GM19328 (cell line): Measurements from ENCODE around the gene GSTO1.
"Not testable (repeated sequence)": the region's sequence is repeated elsewhere in the genome, so short reads cannot be mapped to it uniquely, and the experiment has no call there.

Experiments
- ATAC-seq: cut with Tn5 transposase; IDR thresholded peaks from one replicate; pipeline ENCODE4 v1.9.1; 2021; ENCODE audit warnings: mild to moderate bottlenecking, moderate library complexity; ENCODE audit not compliant: unreplicated experiment

GSTO1 gene

GRCh38 chr10:104254493-104255310, at the start of gene GSTO1:
Gene GSTO1, plus strand, starts transcription at chr10:104254892. Its CDS starts 37 bp downstream, at chr10:104254929.
- peak; percentile 68 for ATAC-seq

DNA sequence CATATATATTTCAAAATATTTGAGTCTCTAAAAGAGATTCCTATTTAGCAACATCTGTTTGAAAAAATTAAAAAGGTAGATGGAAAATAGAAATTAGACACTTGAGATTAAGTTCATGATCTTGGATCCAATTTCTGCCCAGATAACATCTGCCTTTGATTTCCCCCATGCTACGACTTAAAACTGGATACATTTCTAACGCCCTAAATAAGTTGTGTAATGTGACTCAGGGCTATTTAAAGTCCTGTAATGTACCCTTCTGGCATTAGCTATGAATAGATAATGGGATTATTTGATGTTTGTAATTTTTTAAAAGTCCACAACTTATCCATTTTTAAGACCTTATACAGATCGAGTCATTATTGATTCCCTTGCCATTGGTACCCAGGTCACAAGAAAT, 46.0 kb upstream of the GSTO1 start:
- no peak for ATAC-seq

DNA sequence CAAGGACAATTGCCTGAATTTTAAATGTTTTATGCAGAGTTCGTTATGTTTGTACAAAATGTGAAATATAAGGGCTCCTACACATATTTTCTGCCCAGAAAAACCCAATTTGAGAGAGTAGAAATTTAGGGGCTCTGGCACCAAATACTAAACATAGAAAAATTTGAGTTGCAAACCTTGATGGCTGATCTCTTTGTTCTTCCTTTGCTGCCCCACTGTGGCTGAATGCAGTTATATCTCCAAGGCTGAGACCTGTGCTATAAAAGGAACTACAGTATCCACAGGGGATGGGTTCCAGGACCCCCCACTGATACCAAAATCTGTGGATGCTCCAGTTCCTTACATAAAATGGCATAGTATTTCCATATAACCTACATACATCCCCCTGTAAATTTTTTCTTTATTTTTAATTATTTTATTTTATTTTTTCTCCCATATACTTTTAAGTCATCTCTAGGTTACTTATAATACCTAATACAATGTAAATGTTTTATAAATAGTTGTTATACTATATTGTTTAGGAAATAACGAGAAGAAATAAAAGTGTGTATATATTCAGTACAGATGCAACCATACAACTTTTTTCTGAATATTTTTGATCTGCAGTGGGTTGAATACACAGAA, 45.0 kb upstream of the GSTO1 start:
- ATAC-seq, result no peak

DNA sequence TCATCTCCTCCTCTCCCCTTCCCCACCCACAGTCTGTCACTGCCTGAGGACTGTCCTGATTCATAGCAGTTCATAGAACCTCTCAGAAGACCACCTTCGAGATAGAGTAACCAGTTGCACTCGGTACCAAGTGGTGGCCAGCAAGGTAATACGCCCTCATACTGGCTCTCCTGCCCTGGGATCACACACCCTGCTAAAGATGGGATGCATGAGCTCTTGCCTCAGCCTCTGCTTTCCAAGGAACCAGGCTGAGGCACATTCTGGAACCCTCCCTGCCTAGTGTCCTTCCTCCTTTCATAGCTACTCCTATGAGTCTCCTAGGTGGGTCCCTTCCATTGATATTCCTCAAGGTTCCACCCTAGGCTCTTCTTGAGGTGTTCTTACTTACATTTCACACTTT, 38.1 kb upstream of the GSTO1 start:
- ATAC-seq, result no peak

- no peak for ATAC-seq
Measured at GRCh38 chr10:104218751-104219150, 35.9 kb upstream of the GSTO1 start.

DNA sequence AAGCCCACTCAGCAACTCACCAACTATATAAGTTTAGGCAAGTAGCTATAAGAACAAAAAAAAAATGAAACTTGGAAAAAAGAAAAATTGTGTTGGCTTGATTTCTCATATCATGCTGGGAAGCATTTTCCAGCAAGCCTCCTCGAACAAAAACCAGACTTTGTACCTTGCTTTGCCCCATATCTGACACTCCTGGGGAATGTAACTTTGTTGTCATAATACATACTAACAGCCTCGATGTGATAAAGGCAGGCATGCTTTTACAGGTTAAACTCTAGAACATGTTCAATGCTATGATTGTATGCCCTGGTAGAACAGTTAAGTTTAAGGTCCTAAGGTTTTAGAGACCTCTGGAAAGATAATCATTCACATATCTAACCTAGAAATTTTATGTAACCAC, 34.2 kb upstream of the GSTO1 start:
- no peak for ATAC-seq

DNA sequence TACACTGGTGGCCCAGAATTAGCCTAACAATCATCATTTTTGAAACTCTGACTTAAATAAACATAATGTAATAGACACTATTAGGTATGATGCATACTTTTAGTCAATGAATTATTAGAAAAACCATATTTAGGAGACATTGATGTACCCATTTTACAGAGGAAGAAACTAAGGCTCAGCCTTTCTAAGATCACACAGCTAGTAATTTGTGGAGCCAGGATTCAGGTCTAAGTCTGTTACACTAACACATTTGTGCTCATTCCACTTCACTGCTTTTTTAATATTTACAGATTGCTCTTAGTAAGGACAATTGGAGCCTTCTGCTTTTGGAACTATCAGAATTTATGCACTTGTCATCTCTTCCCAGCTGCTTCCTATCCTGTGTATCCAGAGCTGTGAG, 31.4 kb upstream of the GSTO1 start:
- ATAC-seq, result no peak

- no peak for ATAC-seq
Measured at GRCh38 chr10:104230490-104230889, 24.2 kb upstream of the GSTO1 start.

- ATAC-seq, result peak; percentile 100
Measured at GRCh38 chr10:104231784-104232612, 22.7 kb upstream of the GSTO1 start, which contains the start of gene CFAP43. Gene CFAP43, minus strand, starts transcription at chr10:104232364. Its CDS starts 118 bp downstream, at chr10:104232246.

DNA sequence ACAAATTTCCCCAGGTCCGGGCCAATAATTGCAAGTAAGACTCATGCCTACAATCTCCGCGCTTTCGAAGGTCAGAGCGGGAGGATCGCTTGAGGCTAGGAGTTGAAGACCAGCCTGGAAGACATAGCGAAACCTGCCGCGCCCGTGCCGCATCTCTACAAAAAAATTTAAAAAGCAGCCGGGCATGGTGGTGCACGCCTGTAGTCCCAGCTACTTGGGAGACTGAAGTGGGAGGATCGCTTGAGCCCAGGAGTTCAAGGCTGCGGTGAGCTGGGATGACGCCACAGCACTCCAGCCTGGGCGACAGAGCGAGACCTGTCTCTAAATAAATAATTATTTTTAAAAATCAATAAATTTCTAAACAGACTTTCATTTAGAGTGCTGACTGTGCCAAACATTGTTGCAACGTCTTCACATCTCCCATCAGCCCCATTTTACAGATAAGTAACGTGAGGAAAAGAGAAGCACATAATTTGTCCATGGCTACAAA, 22.0 kb upstream of the GSTO1 start:
- peak; percentile 8 for ATAC-seq

DNA sequence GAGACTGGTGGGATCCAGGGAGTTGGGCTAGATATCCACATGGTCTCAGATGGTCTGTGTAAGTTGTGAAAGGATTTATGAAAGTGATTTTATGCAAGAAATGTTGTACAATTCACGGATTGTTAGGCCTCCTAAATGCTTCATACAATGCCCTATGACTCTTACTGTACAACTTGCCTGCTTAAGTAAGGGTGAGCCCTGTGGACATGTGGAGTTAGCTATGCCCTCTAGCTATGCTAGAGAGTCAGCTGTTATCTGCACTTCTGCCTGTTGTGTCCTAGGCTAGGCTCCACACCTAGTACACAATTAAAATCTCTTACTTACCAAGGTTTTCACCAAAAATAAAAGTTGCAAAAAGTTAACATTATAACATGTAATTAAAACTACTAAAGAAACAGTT, 20.9 kb upstream of the GSTO1 start:
- no peak for ATAC-seq

DNA sequence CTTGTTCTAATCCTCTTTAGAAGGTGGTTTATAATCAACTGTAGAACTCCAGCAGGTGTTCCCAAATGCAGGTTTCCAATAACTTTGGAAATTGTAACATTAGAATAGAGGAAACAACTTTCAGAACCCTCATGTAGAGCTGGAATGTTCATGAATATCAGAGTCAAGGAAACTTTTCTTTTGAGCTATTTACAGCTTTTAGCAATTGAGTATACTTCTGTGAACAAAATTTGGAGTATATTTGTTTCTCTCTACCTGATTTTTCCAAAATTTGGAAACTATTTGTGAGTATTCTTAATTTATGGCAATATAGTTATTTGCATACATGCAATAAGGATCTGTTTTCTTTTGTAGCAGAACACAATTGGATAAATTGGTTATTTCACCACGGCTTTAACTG, 19.8 kb upstream of the GSTO1 start:
- ATAC-seq, result no peak

DNA sequence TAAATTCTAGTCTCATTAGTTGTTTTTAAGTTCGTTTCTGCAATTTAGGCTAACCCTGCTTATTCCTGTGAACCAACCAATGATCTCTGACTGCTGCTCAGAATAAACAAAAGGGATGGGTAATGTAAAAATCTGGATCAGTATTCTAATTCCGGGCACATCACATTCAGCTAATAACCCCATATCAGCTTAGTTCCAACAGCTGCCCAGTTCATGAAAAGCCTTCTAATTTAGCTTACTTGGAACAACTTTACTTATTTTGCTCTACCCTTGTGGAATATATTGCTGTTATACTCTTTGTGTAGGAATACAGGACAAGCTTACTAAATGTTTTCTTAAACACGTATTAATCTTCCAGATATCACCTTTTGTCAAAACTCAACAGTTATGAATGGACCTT, 18.9 kb upstream of the GSTO1 start:
- no peak for ATAC-seq

GRCh38 chr10:104240078-104240477, 14.6 kb upstream of the GSTO1 start:
- ATAC-seq, result no peak

DNA sequence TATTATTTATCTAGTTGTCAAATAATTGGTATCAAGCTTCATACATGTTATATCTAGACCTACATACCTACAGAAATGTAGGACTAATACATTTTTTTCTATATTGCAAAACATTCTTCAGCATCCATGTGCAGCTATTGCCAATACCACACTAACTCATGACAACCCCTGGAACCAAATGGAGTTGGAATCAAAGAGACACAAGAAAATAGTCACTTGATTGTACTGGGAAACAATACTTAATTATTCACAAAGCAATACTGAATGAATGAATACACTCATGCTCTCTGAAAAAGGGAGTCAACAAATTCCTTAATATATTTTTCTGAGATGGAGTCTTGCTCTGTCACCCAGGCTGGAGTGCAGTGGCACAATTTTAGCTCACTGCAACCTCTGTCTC, 12.1 kb upstream of the GSTO1 start:
- no peak for ATAC-seq

GRCh38 chr10:104243009-104243408, 11.7 kb upstream of the GSTO1 start:
- not testable (repeated sequence) for ATAC-seq

DNA sequence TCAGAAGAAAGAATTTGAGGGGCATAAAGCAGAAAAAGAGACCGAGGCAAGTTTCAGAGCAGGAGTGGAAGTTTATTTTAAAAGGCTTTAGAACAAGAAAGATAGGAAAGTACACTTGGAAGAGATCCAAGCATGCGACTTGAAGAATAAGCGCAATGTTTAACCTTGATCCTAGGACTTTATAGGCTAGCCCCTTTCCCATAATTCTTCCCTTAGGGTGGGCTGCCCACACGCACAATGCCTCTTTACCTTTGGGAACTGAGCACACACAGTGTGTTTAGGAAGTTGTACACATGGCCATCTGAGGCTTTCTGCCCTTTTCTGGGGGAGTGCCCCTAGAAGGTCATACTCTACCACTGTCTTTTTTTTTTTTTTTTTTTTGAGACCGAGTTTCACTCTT, 11.2 kb upstream of the GSTO1 start:
- no peak for ATAC-seq

DNA sequence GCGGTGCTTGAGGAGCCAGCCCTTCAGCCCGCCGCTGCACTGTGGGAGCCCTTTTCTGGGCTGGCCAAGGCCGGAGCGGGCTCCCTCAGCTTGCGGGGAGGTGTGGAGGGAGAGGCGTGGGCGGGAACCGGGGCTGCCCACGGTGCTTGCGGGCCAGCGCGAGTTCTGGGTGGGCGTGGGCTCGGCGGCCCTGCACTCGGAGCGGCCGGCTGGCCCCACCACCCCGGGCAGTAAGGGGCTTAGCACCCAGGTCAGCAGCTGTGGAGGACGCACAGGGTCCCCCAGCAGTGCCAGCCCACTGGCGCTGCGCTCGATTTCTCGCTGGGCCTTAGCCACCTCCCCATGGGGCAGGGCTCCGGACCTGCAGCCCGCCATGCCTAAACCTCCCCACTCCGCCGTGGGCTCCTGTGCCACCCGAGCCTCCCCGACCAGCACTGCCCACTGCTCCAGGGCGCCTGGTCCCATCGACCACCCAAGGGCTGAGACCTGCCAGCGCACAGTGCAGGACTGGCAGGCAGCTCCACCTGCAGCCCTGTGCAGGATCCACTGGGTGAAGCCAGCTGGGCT, 9.5 kb upstream of the GSTO1 start:
- ATAC-seq, result no peak

GRCh38 chr10:104246976-104247375, 7.7 kb upstream of the GSTO1 start:
- no peak for ATAC-seq

DNA sequence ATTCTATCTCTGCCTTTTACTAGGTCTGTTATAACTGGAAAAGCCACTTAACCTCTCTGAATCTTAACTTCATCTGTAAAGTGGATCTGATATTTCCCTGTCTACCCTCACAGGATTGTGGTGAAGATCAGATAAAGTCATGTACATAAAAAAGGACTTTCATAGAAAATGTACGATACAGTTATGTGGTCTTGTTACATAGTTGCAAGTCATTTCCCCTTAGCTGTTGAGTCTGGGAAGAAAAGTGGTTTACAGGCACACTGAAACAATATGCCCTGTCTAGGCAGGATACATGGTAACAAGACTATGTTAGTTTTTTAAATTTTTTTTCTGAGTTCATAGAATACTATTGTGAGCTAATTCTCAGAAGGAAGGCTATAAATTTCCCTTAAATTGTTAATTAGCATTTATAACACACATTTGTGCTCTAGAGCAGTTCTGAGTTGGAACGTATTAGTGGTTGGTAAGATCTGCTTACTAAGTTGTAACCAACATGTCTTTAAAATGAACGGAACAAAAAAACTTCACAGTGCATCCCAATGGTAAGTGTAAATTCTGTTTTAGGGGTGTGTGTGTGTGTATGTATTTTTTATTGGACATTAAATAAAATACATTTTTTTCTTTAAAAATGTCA, 7.1 kb upstream of the GSTO1 start:
- ATAC-seq, result no peak

DNA sequence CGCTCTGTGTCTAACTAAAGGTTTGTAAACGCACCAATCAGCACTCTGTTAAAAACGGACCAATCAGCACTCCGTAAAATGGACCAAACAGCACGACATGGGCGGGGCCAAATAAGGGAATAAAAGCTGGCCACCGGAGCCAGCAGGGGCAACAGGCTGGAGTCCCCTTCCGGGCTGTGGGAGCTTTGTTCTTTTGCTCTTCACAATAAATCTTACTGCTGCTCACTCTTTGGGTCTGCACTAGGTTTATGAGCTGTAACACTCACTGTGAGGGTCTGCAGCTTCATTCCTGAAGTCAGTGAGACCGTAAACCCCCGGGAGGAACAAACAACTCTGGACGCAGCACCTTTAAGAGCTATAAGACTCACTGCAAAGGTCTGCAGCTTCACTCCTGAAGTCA, 5.8 kb upstream of the GSTO1 start:
- not testable (repeated sequence) for ATAC-seq
